Placental epithelial cell (primary cell): ENCODE results near the gene MRPL37. TPM values are rescaled to one million over a fixed set of nuclear protein-coding genes. Genes with fewer than 3 reads are reported as not detected.

ENCODE experiments used
- total RNA-seq: library from RNA; depleted of rRNA; stranded (reverse); fragments of >200 nt; gene quantifications from 2 replicates; pipeline ENCODE4 v1.2.3, GENCODE V29; 2012

Gene MRPL37
- 52.2 and 106 TPM in 2 replicates for total RNA-seq

GRCh38 chr1:54199765-54200518, at the start of gene MRPL37, which contains the start of gene CYB5RL:
MRPL37 (plus strand) TSS chr1:54200167; CDS start chr1:54200244, 77 bp downstream.
CYB5RL (minus strand) TSS chr1:54200030; CDS start chr1:54195616, 4,414 bp downstream.

GRCh38 chr1:54152696-54153095, 47.3 kb upstream of the MRPL37 start, which contains the start of gene CDCP2:
CDCP2 (minus strand) TSS chr1:54153000; CDS start chr1:54152922, 78 bp downstream.

Other genes starting within 250 kb of the MRPL37 start
- not detected in 2 replicates for gene LDLRAD1, start 182.0 kb upstream of the MRPL37 start, total RNA-seq
- 215 and 309 TPM in 2 replicates for gene TMEM59, start 147.0 kb upstream of the MRPL37 start, total RNA-seq
- 3.5 and 4.0 TPM in 2 replicates for gene TCEANC2, start 146.6 kb upstream of the MRPL37 start, total RNA-seq
- not detected in 2 replicates for gene CDCP2, start 47.2 kb upstream of the MRPL37 start, total RNA-seq
- gene CYB5RL, start 137 bp upstream of the MRPL37 start, total RNA-seq: 0.79 and 1.3 TPM in 2 replicates
- gene SSBP3, start 206.2 kb downstream of the MRPL37 start, total RNA-seq: 7.8 and 9.4 TPM in 2 replicates